ENCODE data around the gene ARHGAP20. TPM values are rescaled to one million over a fixed set of nuclear protein-coding genes. Genes with fewer than 3 reads are reported as not detected.

ARHGAP20 gene
- total and polyA plus RNA-seq, 2 experiments from 2014 or later: 0.31 TPM; not detected in 1

DNA sequence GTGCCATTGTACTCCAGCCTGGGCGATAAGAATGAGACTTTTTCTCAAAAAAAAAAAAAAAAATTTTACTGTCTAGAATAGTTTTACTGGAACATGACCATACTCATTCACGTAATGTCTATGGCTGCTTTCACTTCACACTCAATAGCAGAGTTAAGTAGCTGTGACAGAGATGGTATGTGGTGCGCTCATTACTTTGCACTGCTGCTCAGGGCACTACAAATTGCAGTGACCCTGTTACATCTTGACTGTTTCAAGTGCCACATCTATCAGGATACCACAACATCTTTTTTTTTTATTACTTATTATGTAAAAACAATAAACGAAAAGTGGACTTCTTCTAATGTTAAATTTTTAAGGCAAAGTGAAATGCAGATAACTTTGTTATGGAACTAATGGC lies 110.3 kb downstream of the ARHGAP20 start (continued):
- TF ChIP-seq, protein P1, sequence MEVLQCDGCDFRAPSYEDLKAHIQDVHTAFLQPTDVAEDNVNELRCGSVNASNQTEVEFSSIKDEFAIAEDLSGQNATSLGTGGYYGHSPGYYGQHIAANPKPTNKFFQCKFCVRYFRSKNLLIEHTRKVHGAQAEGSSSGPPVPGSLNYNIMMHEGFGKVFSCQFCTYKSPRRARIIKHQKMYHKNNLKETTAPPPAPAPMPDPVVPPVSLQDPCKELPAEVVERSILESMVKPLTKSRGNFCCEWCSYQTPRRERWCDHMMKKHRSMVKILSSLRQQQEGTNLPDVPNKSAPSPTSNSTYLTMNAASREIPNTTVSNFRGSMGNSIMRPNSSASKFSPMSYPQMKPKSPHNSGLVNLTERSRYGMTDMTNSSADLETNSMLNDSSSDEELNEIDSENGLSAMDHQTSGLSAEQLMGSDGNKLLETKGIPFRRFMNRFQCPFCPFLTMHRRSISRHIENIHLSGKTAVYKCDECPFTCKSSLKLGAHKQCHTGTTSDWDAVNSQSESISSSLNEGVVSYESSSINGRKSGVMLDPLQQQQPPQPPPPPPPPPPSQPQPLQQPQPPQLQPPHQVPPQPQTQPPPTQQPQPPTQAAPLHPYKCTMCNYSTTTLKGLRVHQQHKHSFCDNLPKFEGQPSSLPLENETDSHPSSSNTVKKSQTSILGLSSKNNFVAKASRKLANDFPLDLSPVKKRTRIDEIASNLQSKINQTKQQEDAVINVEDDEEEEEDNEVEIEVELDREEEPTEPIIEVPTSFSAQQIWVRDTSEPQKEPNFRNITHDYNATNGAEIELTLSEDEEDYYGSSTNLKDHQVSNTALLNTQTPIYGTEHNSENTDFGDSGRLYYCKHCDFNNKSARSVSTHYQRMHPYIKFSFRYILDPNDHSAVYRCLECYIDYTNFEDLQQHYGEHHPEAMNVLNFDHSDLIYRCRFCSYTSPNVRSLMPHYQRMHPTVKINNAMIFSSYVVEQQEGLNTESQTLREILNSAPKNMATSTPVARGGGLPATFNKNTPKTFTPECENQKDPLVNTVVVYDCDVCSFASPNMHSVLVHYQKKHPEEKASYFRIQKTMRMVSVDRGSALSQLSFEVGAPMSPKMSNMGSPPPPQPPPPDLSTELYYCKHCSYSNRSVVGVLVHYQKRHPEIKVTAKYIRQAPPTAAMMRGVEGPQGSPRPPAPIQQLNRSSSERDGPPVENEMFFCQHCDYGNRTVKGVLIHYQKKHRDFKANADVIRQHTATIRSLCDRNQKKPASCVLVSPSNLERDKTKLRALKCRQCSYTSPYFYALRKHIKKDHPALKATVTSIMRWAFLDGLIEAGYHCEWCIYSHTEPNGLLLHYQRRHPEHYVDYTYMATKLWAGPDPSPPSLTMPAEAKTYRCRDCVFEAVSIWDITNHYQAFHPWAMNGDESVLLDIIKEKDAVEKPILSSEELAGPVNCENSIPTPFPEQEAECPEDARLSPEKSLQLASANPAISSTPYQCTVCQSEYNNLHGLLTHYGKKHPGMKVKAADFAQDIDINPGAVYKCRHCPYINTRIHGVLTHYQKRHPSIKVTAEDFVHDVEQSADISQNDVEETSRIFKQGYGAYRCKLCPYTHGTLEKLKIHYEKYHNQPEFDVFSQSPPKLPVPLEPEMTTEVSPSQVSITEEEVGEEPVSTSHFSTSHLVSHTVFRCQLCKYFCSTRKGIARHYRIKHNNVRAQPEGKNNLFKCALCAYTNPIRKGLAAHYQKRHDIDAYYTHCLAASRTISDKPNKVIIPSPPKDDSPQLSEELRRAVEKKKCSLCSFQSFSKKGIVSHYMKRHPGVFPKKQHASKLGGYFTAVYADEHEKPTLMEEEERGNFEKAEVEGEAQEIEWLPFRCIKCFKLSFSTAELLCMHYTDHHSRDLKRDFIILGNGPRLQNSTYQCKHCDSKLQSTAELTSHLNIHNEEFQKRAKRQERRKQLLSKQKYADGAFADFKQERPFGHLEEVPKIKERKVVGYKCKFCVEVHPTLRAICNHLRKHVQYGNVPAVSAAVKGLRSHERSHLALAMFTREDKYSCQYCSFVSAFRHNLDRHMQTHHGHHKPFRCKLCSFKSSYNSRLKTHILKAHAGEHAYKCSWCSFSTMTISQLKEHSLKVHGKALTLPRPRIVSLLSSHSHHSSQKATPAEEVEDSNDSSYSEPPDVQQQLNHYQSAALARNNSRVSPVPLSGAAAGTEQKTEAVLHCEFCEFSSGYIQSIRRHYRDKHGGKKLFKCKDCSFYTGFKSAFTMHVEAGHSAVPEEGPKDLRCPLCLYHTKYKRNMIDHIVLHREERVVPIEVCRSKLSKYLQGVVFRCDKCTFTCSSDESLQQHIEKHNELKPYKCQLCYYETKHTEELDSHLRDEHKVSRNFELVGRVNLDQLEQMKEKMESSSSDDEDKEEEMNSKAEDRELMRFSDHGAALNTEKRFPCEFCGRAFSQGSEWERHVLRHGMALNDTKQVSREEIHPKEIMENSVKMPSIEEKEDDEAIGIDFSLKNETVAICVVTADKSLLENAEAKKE (CRISPR knock-in tag; IDR thresholded peaks at IDR 0.05): no peak
- no peak for TF ChIP-seq EZH2phosphoT487 (IDR thresholded peaks at IDR 0.05; ENCODE audit: unreplicated experiment)
- no peak for TF ChIP-seq STAT1 (IDR thresholded peaks at IDR 0.05; ENCODE audit: unreplicated experiment)

DNA sequence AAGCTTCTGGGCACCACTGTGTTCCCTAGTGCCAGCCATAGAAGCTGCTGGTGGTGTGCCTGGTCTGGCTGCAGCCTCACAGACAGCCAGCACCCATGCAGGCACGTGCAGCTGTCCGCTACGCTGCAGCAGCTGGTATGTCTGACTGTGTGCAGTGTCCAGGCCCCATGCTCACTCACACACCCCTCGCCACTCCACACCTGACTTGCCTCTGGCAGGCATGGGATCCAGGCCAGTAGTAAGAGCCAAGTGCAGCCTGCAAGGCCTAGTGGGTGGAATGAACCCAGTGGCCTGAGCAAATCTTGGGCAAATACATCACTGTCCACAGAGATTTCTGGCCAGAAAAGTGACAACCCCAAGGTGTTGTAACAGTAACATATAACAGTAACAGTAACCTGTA lies 111.9 kb downstream of the ARHGAP20 start:
- DNase-seq (ENCODE audit: low spot score): no peak
- no peaks in the 10 kb centered on the region for H3K4me1 Mint-ChIP-seq
- TF ChIP-seq POLR2AphosphoS5 (IDR thresholded peaks at IDR 0.05; ENCODE audit: low read depth) (no peak), STAT1 (IDR thresholded peaks at IDR 0.05; ENCODE audit: unreplicated experiment) (no peak), ZNF114 (CRISPR knock-in tag; IDR thresholded peaks at IDR 0.05) (no peak), EZH2phosphoT487 (IDR thresholded peaks at IDR 0.05; ENCODE audit: unreplicated experiment) (no peak), EZH2 (IDR thresholded peaks at IDR 0.05; ENCODE audit: low read depth, unreplicated experiment) (no peak)
- TF ChIP-seq, protein P2, sequence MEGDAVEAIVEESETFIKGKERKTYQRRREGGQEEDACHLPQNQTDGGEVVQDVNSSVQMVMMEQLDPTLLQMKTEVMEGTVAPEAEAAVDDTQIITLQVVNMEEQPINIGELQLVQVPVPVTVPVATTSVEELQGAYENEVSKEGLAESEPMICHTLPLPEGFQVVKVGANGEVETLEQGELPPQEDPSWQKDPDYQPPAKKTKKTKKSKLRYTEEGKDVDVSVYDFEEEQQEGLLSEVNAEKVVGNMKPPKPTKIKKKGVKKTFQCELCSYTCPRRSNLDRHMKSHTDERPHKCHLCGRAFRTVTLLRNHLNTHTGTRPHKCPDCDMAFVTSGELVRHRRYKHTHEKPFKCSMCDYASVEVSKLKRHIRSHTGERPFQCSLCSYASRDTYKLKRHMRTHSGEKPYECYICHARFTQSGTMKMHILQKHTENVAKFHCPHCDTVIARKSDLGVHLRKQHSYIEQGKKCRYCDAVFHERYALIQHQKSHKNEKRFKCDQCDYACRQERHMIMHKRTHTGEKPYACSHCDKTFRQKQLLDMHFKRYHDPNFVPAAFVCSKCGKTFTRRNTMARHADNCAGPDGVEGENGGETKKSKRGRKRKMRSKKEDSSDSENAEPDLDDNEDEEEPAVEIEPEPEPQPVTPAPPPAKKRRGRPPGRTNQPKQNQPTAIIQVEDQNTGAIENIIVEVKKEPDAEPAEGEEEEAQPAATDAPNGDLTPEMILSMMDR (conservative IDR thresholded peaks at IDR 0.05; ENCODE audit: low read depth in 2 of 2): no peak
- TF ChIP-seq, protein P3, sequence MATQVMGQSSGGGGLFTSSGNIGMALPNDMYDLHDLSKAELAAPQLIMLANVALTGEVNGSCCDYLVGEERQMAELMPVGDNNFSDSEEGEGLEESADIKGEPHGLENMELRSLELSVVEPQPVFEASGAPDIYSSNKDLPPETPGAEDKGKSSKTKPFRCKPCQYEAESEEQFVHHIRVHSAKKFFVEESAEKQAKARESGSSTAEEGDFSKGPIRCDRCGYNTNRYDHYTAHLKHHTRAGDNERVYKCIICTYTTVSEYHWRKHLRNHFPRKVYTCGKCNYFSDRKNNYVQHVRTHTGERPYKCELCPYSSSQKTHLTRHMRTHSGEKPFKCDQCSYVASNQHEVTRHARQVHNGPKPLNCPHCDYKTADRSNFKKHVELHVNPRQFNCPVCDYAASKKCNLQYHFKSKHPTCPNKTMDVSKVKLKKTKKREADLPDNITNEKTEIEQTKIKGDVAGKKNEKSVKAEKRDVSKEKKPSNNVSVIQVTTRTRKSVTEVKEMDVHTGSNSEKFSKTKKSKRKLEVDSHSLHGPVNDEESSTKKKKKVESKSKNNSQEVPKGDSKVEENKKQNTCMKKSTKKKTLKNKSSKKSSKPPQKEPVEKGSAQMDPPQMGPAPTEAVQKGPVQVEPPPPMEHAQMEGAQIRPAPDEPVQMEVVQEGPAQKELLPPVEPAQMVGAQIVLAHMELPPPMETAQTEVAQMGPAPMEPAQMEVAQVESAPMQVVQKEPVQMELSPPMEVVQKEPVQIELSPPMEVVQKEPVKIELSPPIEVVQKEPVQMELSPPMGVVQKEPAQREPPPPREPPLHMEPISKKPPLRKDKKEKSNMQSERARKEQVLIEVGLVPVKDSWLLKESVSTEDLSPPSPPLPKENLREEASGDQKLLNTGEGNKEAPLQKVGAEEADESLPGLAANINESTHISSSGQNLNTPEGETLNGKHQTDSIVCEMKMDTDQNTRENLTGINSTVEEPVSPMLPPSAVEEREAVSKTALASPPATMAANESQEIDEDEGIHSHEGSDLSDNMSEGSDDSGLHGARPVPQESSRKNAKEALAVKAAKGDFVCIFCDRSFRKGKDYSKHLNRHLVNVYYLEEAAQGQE (IDR thresholded peaks at IDR 0.05; ENCODE audit: unreplicated experiment): no peak

More for the DNA sequence above, 111.9 kb downstream of the ARHGAP20 start:
- Histone ChIP-seq H3K4me2 (no peak overlapping the region), H4K20me1 (replicated peaks; ENCODE audit: insufficient read depth) (no peaks in the 10 kb centered on the region), H3K4me3 (no peak overlapping the region), H3K27me3 (ENCODE audit: insufficient read depth) (no peaks in the 10 kb centered on the region), H3K36me3 (ENCODE audit: insufficient read depth) (no peaks in the 10 kb centered on the region), H2AFZ (no peak overlapping the region), H3F3A (replicated peaks; ENCODE audit: low read depth) (no peaks in the 10 kb centered on the region), H3K4me1 (ENCODE audit: insufficient read depth) (no peaks in the 10 kb centered on the region), H3K9me2 (ENCODE audit: insufficient read depth) (no peaks in the 10 kb centered on the region), H3K79me2 (replicated peaks; ENCODE audit: insufficient read depth) (no peaks in the 10 kb centered on the region), H3K27ac (ENCODE audit: low read depth) (no peak overlapping the region)
- Mint-ChIP-seq H3K27me3 (ENCODE audit: insufficient read depth, low read depth, poor library complexity) (no peaks in the 10 kb centered on the region), H3K27ac (no peak overlapping the region), H3K36me3 (ENCODE audit: low read depth) (no peaks in the 10 kb centered on the region; the same call in 2 of the 3 replicates), H3K4me3 (no peak overlapping the region), H3K9me3 (peaks cover 16% of the 10 kb centered on the region)
- ATAC-seq: no peak

Measured in GM23338 (cell line).